ENCODE data around the gene ULBP1.
"Not testable (repeated sequence)": the region's sequence is repeated elsewhere in the genome, so short reads cannot be mapped to it uniquely, and the experiment has no call there.

The ULBP1 gene

DNA sequence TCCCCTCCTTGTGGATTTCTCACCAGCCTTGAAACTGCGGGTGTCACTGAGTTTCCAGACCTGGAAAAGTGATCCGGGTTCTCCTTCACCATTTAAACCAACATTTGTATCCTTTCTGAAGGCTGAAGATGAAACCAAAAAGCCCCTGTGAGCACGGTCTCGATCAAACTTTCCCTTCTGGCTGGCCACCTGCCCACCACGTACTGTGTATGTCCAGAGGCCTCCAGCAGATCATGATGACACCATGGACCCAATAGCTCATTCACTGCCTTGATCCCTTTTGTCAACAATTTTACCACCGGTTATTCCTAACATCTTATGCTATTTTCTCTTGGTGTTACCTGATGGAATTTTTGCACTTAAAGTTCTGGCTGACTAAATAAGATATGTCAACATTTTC lies 15.6 kb downstream of the ULBP1 start:
- DNase-seq: no peak

GRCh38 chr6:149983145-149983544 lies 19.4 kb downstream of the ULBP1 start:
- no peak for DNase-seq

GRCh38 chr6:149984773-149985172 lies 21.0 kb downstream of the ULBP1 start:
- no peak for DNase-seq

DNA sequence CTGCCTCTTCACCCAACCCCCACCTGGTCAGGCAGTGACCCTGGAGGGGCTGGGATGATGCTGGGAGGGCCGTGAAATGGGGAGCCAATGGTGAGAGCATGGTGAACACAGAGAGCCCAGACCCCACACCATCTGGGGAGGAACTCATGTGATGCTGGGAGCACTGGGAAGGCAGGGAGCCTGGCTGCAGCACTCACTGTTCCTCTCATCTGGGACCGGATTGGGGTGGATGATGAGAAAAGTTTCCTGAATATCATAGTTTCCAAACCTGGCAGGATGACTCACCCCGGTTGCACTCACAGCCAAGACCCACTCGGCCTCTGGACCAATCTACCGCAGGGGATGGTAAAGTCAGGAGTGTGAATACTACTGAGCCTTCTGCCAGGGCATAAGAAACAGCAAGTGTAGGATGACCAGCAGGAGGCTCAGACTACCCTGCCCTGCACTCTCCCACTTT lies 21.8 kb downstream of the ULBP1 start:
- no peak for DNase-seq

DNA sequence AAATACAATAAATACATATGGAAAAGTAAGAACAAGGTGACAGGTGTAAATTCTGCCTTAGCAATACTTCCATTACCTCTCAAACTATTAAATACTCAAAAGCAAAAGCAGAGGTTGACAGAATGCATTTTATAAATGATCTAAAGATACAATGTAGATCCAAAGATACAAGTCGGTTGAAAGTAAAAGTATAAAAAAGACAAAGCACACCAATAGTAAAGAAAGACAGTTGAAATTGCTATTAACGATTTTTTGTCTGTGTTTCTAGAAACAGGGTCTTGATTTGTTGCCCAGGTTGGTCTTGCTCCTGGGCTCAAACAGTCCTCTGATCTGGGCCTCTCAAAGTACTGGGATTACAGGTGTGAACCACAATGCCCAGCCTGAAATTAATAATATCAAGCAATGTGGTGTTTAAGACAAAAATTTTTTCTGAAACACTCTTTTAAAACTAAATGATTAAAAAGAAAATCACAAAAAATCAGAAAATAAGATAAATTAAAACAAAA lies 23.9 kb downstream of the ULBP1 start:
- no peak for DNase-seq

GRCh38 chr6:149988550-149989346 lies 25.0 kb downstream of the ULBP1 start:
- DNase-seq: no peak

- no peak for DNase-seq
Measured at GRCh38 chr6:149990212-149990660, 26.5 kb downstream of the ULBP1 start.

DNA sequence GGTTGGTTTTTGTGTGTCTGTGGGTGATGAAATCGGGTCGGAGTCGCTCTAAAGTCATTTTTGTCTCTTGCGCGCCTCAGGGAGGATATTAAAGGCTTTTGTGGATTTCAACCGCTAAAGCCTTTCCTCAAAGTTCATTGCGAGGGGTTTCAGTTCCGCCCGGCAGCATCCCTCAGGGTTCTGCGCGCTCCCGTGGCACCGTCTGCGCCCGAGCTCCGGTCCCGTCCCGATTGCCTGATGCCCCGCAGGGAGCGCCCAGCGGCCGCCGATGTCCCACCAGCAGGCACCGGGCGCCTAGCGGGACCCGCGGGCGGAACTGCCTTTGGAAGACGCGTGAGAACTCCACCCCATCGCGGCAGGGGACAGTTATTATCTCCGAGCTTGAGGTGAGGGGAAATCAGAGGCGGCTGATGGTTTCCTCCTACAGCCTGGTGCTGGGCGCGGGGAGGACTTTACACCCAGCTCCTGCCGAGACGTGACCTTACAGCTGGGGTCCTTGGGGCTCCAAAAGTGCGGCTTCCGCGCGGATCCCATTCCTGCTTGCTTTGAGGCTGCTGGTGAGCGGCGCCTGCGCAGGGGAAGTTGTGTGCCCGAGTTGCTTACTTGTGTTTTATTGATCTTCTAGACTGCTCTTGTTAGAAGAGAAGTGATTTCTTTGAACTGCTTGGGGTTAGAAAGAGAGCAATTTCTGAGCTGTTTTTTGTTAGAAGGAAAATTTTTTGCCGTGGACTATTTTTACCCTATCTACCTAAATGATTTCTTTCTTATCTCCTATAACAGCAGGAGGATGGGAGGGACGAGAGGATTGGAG lies 27.1 kb downstream of the ULBP1 start:
- peak; percentile 40 to 46 for DNase-seq

DNA sequence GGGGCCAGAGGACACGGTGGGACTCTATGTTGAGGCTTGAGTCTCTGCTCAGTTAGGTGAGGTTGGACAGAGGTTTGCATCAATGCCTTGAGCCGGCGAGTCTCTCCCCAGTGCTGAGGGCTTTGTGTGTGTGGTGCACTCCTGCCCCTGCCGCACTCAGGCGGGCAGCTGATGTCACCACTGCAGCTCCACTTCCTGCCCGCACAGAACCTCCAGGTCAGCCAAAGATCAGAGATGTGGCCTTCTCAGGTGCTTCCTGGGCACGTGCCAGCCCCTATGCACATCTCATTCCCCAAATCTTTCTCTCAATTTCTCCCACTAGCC lies 27.7 kb downstream of the ULBP1 start:
- DNase-seq: not testable (repeated sequence)

DNA sequence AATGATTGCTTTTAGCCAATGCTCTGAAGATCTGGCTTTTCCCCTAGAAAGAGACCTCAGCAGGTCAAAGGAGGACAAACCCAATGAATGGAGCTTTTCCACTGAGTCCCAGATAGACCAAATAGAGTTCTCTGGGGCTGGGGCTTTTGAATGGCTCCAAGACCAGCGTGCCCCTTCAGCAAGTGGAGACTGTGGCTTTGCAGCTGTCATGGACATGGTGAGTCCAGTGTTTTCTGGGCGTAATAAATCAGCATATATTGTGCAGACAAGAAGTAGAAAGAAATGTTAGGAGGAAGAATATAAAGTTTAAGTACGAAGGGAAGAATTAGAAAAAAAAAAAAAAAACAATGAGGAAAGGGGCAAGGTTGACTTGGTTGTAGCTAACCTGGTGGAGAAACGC lies 28.1 kb downstream of the ULBP1 start:
- no peak for DNase-seq

DNA sequence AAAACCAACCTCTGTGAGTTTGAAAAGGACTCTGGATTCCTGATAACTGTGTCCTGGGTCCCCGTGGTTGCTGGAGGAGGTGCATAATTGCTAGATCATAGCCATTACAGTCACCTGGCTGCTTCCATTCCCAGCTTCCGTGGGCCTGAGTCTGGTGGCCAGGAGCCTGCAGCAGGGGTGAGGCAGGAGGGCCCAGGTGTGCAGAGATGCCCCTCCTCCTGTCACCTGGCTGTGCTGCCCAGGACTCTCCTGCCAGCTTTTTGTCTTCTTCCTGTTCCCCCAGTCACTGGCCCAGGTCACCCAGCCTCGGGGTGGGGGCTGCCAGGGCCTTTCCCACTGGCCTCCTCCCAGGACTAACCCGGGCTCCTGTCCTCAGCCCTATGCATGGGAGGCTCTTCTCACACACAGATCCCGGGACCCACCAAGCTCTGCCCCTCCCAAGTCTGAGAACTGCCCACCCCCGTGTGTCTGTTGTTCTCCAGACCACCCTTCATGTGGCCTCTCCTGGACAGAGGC lies 31.6 kb downstream of the ULBP1 start:
- no peak for DNase-seq

GRCh38 chr6:149995971-149996370 lies 32.2 kb downstream of the ULBP1 start:
- no peak for DNase-seq

GRCh38 chr6:149999636-150000035 lies 35.9 kb downstream of the ULBP1 start:
- no peak for DNase-seq

GRCh38 chr6:150001295-150002008 lies 37.7 kb downstream of the ULBP1 start:
- no peak for DNase-seq

DNA sequence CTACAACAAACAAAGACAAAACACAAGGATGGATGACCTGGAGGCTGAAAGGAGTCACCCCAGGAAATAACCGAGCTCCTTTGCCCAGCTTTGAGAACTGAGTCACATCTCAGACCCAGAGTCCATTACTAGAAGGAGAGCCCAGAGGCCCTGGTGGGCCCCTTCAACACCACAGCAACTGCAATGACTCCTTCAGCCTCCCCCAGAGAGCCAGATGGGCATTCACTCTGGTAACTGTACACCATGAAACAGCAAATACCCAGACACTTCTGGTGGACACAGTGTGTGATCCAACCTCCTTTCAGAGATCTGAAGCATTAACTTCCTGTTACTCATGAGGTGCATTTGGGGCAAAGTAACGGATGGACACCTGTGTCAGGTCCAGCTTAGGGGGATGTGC lies 39.0 kb downstream of the ULBP1 start:
- DNase-seq: no peak

- DNase-seq: not testable (repeated sequence)
Measured at GRCh38 chr6:150003599-150003998, 39.9 kb downstream of the ULBP1 start.

DNA sequence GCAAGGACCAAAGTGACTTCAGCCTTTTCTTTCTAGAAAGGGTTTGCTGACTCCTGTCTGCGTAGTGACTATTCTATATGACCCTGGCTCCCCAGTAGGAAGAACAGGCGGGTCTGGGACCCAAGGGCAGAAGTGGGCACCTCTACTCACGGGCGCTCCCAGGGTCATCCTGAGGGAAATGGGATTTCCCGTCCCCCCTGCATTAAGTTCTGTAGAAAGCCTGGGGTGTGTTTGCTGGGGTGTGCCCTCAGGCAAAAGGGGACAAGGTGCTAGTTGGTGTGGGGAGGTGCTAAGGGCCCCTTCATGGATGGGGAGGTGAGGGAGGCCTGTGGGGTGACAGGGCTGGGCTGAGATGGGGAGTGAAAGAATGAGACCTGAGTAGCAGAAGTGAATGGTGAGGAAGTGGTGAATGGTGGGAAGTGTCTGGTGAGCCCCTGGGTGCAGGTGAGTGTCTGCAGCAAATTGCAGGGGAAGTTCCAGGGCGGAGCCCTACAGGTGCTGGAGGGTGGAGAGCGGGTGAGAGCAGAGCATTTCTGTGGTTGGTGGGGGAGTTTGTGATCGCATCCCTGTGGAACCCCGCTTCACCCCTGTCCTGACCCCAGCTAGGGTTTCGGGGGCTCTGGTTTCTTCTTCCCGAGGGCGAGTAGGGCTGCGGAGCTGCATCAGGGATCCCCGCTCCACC lies 40.5 kb downstream of the ULBP1 start:
- DNase-seq: no peak

DNA sequence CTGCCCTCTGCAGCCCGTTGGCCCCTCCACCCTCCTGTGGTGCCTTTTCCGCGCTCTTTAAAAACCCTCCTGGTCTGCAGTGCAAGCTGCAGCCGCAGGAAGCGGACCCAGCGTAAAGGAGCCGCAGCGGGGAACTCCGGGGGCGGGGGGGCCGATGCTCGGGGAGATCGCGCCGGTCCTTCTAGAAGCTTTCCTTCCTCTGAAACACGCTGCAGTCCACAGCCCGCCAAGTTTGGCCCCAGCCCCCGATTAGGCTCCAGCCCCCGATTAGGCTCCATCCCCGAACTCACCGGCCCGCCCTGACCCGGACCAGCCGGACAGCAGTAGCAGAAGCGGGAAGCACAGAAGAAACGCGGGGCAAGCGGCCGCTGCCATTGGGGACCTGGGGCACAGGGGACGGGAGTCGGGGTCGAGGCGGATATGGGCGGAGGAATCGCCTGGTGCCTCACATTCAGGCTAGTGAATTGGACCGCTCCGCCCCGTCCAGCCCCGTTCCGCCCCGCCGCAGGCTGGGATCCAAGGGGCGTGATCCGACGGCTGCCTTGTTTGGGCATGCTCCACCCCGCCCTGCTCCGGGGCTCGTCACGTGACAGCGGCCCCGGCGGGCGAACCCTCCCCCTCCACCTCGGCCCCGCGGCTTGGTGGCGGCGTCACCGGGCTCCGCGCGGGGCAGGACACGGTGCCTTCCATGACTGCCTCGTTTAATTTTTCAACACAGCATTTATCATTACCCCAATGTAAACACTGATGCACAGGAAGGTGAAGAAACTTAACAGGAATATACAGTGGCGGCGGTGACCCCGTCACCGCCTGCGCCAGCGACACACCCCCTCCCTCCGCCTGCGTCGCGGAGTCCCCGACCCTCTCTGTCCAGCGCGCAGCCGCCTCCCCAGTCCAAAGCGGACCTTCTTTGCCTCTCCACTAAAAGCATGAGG lies 41.3 kb downstream of the ULBP1 start:
- peak; percentile 83 to 94 for DNase-seq

DNA sequence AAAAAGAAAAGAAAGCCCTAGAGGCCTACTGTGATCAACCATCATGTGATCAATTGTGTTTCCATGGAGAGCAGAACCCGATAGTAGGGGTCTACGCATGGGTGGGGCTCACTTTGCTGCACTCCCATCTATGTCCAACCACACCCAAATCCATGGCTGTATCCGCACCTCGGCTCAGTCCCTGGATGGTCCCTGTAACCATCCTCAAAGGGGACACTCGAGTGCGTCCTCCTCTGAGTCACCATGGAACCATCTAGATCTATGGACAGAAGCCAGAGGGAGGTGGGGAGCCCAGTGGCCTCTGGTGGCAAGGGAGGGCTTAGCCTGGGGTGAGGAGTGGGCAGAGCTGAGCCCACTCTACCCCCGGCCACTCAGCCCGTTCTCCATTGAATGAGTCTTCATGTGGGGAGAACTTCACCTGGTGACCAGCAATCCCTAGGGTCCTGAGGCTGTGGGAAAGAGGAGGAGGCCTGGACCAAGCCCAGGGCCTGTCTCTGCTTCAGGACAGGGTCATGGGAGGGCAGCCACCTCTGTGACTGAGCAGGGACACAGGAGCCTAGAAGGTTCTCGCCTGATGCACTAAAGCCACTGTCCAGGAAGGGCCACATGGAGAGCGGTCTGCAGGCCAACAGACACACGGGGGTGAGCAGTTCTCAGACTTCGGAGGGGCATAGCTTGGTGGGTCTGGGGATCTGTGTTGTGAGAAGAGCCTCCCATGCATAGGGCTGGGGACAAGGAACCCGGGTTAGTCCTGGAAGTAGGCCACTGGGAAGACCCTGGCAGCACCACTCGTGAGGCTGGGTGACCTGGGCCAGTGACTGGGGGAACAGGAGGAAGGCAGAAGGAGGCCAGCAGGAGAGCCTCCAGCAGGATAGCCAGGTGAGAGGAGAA lies 42.3 kb downstream of the ULBP1 start:
- DNase-seq: no peak

GRCh38 chr6:150006961-150007464 lies 43.3 kb downstream of the ULBP1 start:
- DNase-seq: peak in 1 of 2 experiments; percentile 24
